Suprapubic skin (tissue), 4 donors: ENCODE results near the gene ITIH5. TPM values are rescaled to one million over a fixed set of nuclear protein-coding genes. Genes with fewer than 3 reads are reported as not detected.

Experiments
- DNase-seq, 2 donors: peaks; one replicate each; pipeline ENCODE4 v3.0.0-alpha.2; 2019; ENCODE audit warnings: low spot score in 2 of 2
- H3K27ac ChIP-seq: fragments of 200-600 bp; sonication (generic); one replicate; pipeline ENCODE4 v1.5.1; 2019
- H3K27me3 ChIP-seq: fragments of 200-600 bp; sonication (generic); one replicate; pipeline ENCODE4 v1.5.1; 2019
- H3K36me3 ChIP-seq: fragments of 200-600 bp; sonication (generic); one replicate; pipeline ENCODE4 v1.5.1; 2019
- H3K4me1 ChIP-seq: fragments of 200-600 bp; sonication (generic); one replicate; pipeline ENCODE4 v1.5.1; 2019
- H3K4me3 ChIP-seq: fragments of 200-600 bp; sonication (generic); one replicate; pipeline ENCODE4 v1.5.1; 2019; ENCODE audit warnings: mild to moderate bottlenecking
- H3K9me3 ChIP-seq: fragments of 200-600 bp; sonication (generic); one replicate; pipeline ENCODE4 v1.5.1; 2019
- EP300 ChIP-seq: sonication (generic); formaldehyde crosslinking; IDR thresholded peaks from one replicate; pipeline ENCODE4 v1.6.1; 2017; ENCODE audit warnings: antibody characterized with exemption
- POLR2A ChIP-seq, 2 donors: fragments of 450-650 bp; IDR thresholded peaks; one replicate each; pipeline ENCODE4 v1.6.1; 2017; ENCODE audit warnings: antibody characterized with exemption in 2 of 2, mild to moderate bottlenecking in 2 of 2, moderate library complexity in 2 of 2
- POLR2AphosphoS5 ChIP-seq, 3 donors: sonication (generic); formaldehyde crosslinking; IDR thresholded peaks; one replicate each; pipeline ENCODE4 v1.6.1; 2017; ENCODE audit warnings: antibody characterized with exemption in 3 of 3
- WGBS: methylation state at CpG from one replicate; pipeline ENCODE4 v1.1.5; 2018; 5-methylcytosine and 5-hydroxymethylcytosine counted together
- total RNA-seq, 4 donors: library from RNA; depleted of rRNA; stranded (reverse); fragments of >200 nt; gene quantifications; one replicate each; pipeline ENCODE4 v1.1.0, GENCODE V29; 2016
- TF ChIP-seq, protein P1 (sequence below), 2 donors: fragments of 200-600 bp in 1 of 2; fragments of 450-650 bp in 1 of 2; sonication (generic) in 1 of 2; IDR thresholded peaks; one replicate each; pipeline ENCODE4 v1.5.1; 2016 to 2019; ENCODE audit warnings: antibody characterized with exemption in 2 of 2, mild to moderate bottlenecking in 1 of 2, moderate library complexity in 1 of 2

Gene ITIH5
- total RNA-seq, 4 donors from 2014 or later = 3.8 to 11.3 (median 4.4) TPM

- peaks cover 44% of the 10 kb centered on the region for H3K27me3 ChIP-seq
- H3K27ac ChIP-seq = no peak overlapping the region
- no peaks in the 10 kb centered on the region for H3K9me3 ChIP-seq
- H3K4me1 ChIP-seq = no peaks in the 10 kb centered on the region
- no peak overlapping the region for H3K4me3 ChIP-seq
- DNase-seq = no peak
- no peaks in the 10 kb centered on the region for H3K36me3 ChIP-seq
- TF ChIP-seq EP300 = no peak
- TF ChIP-seq, protein P1, sequence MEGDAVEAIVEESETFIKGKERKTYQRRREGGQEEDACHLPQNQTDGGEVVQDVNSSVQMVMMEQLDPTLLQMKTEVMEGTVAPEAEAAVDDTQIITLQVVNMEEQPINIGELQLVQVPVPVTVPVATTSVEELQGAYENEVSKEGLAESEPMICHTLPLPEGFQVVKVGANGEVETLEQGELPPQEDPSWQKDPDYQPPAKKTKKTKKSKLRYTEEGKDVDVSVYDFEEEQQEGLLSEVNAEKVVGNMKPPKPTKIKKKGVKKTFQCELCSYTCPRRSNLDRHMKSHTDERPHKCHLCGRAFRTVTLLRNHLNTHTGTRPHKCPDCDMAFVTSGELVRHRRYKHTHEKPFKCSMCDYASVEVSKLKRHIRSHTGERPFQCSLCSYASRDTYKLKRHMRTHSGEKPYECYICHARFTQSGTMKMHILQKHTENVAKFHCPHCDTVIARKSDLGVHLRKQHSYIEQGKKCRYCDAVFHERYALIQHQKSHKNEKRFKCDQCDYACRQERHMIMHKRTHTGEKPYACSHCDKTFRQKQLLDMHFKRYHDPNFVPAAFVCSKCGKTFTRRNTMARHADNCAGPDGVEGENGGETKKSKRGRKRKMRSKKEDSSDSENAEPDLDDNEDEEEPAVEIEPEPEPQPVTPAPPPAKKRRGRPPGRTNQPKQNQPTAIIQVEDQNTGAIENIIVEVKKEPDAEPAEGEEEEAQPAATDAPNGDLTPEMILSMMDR (IDR thresholded peaks at IDR 0.05) = no peak
- no peak for TF ChIP-seq POLR2AphosphoS5 (IDR thresholded peaks at IDR 0.05)
- no peak for TF ChIP-seq POLR2A (IDR thresholded peaks at IDR 0.05)
- 66% methylated on average over 8 of the region's 8 CpGs for WGBS
Observed at GRCh38 chr10:7704071-7705016, 37.6 kb upstream of the ITIH5 start.

DNA sequence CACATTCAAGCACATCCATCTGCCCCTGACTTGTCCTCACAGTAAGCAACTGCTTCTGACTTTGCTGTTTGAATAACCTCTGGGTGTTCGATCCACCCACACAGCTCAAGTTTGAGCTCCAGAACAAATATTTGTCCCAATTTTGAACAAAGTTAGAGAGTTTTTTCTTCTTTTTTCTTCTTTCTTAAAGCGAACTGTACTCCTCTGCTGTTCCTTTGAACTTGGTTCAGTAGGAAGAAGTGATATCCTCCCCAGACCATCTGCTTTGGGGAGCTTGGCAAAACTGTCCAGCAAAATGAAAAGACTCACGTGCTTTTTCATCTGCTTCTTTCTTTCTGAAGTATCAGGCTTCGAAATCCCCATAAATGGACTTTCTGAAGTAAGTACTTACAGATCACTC lies 36.4 kb upstream of the ITIH5 start, which contains the start of gene ITIH2:
Gene ITIH2, plus strand, starts transcription at position 177 of the 400 bp plus-strand sequence. Its CDS starts 119 bp downstream, at position 296.
- WGBS = 49% methylated on average over 4 of the region's 4 CpGs
- no peak within 1 kb of the TSS for H3K27ac ChIP-seq
- no peaks in the 10 kb centered on the region for H3K9me3 ChIP-seq
- no peak for DNase-seq
- H3K4me1 ChIP-seq = no peaks in the 10 kb centered on the region
- H3K27me3 ChIP-seq = peaks cover 44% of the 10 kb centered on the region
- no peaks in the 10 kb centered on the region for H3K36me3 ChIP-seq
- no peak within 1 kb of the TSS for H3K4me3 ChIP-seq
- TF ChIP-seq POLR2AphosphoS5 (IDR thresholded peaks at IDR 0.05) (no peak), POLR2A (IDR thresholded peaks at IDR 0.05) (no peak)
- TF ChIP-seq, protein P1 (IDR thresholded peaks at IDR 0.05) = no peak

DNA sequence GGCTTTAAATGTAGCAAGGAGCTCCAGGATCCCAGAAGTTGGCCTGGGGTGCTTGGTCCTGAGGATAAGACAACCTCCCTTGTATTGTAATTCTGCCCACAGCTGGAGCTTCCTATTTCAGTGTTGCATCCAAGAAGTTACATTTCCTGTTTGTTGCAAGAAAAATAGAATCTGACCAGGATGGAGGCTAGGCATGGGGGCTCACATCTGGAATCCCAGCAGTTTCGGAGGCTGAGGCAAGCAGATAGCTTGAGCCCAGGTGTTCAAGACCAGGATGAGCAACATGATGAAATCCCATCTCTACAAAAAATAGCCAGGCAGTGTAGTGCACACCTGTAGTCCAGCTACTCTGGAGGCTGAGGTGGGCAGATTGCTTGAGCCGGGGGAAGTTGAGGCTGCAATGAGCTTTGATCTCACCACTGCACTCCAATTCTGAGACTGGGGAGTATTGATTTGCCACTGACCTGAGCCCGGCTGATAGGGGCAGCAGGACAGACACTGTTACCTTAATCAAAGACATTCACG lies 35.6 kb upstream of the ITIH5 start:
- H3K9me3 ChIP-seq = no peaks in the 10 kb centered on the region
- 87% methylated on average over 4 of the region's 4 CpGs for WGBS
- peaks cover 39% of the 10 kb centered on the region for H3K27me3 ChIP-seq
- H3K36me3 ChIP-seq = no peaks in the 10 kb centered on the region
- no peaks in the 10 kb centered on the region for H3K4me1 ChIP-seq
- H3K4me3 ChIP-seq = no peak overlapping the region
- H3K27ac ChIP-seq = no peak overlapping the region
- DNase-seq = no peak
- TF ChIP-seq EP300 = no peak
- no peak for TF ChIP-seq POLR2AphosphoS5 (IDR thresholded peaks at IDR 0.05)
- TF ChIP-seq POLR2A (IDR thresholded peaks at IDR 0.05) = no peak
- TF ChIP-seq, protein P1 (IDR thresholded peaks at IDR 0.05) = no peak

DNA sequence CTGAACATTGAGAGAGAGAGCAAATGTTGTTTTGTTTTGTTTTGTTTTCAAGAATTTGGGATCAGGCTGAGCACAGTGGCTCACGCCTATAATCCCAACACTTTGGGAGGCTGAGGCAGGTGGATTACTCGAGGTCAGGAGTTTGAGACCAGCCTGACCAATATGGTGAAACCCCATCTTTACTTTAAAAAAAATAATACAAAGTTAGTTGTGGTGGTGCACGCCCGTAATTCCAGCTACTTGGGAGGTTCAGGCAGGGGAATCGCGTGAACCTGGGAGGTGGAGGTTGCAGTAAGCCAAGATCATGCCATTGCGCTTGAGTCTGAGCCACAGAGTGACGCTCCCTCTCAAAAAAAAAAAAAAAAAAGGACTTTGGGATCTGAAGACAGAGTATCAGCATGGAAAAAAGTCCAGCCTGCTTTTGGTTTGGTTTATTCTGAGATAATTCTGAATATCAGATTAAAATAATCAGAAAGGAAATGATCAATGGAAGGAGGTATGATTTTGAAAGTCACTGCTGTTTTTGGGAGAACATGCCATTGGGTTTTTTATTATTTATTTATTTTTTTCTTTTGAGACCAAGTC lies 34.5 kb upstream of the ITIH5 start:
- Histone ChIP-seq H3K27ac (no peak overlapping the region), H3K9me3 (no peaks in the 10 kb centered on the region), H3K4me3 (no peak overlapping the region), H3K36me3 (no peaks in the 10 kb centered on the region), H3K27me3 (peaks cover 36% of the 10 kb centered on the region), H3K4me1 (no peaks in the 10 kb centered on the region)
- no peak for DNase-seq
- TF ChIP-seq EP300 = no peak
- no peak for TF ChIP-seq POLR2A (IDR thresholded peaks at IDR 0.05)
- TF ChIP-seq POLR2AphosphoS5 (IDR thresholded peaks at IDR 0.05) = no peak
- TF ChIP-seq, protein P1 (IDR thresholded peaks at IDR 0.05) = no peak
- 82% methylated on average over 8 of the region's 8 CpGs for whole genome bisulfite sequencing
